ENCODE data around the gene SLC4A2. TPM values are rescaled to one million over a fixed set of nuclear protein-coding genes. Genes with fewer than 3 reads are reported as not detected.
"Not testable (repeated sequence)": the region's sequence is repeated elsewhere in the genome, so short reads cannot be mapped to it uniquely, and the experiment has no call there.

SLC4A2 gene
- total RNA-seq, 1 donor from 2014 or later, result 49.7 TPM

DNA sequence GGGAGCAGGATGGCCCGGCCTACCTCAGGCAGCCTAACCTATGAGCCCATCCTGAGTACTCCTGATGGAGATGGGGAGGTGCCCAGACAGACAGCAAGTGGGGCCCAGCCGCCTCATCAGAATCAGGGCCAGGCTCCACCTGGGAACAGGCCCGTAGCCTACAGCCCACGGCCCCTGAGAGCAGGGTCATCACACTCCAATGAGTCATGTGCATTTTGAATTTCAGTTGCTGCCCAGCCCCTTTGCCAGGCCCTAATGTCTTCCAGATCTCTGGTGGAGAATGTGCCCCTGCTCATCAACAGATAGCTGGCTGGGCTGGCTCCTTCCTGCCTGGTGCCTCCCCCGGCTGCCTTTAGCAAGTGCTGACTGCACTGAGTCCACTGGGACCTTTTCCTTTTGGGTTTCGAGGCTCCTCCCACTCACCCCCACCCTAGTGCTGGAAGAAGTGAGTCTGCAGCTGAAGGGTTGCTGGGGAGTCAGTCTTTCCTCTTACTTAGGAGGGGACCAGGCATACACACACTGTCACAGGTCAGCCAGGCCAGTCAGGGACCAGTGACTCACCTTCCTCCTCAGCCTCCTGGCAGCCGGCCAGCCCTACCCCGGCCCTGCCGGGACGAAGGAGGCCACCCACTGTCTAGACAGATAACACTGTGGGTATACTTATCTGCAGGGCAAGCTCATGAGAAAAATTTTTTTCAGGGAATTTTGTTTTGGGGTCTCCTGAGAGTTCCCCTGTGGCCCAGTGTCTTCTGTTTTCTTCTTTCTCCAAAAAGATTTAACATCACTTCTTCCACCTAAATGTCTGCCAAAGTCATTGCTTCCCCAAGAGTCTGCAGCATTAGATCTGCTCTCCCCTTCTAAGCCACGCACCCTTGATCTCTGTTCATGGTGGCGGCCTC is 20.2 kb upstream of the SLC4A2 start:
- peak; percentile 66 for DNase-seq
- intact Hi-C loops (cut with DNase I), result loop anchor here (10.0 kb wide), 1 partner anchor 76 kb away; no protein-coding TSS in a partner anchor
- peak; percentile 43 for ATAC-seq (ENCODE audit: poor library complexity)

DNA sequence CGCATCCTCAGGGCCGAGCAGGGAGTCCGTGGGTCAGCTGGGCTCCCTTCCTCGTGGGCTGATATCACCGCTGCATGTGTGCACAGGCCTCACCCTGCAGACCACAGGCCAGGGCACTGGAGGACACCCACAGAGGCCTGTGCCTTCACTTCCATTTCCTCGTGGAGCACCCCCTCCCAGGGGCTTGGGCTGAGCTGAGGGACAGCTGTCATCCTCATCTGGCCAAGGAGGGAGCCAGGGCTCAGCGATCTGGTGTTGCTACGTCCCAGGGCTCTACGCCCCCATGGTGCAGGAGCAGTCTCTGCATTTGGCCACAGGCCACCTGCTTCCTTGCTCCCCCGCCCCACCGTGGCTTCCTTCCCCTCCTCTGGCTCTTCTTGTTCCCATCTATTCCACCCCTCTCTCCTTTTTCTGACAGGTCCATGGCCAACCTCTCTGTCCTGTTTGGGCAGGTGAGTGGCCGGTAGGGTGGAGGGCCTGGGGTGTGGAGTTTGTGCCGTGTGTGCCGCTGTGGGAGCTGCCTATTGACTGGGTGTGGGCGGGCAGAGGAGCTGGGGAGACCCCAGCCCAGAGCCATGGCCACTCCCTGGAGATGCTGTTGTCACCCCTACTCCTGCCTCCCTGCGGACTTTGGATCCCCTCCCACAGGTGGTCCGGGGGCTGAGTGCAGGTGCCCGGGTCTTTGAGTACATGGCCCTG is 19.4 kb upstream of the SLC4A2 start:
- intact Hi-C loops (cut with DNase I), result loop anchor here (10.0 kb wide), 1 partner anchor 75 kb away; no protein-coding TSS in a partner anchor
- ATAC-seq (ENCODE audit: poor library complexity), result no peak
- no peak for DNase-seq

DNA sequence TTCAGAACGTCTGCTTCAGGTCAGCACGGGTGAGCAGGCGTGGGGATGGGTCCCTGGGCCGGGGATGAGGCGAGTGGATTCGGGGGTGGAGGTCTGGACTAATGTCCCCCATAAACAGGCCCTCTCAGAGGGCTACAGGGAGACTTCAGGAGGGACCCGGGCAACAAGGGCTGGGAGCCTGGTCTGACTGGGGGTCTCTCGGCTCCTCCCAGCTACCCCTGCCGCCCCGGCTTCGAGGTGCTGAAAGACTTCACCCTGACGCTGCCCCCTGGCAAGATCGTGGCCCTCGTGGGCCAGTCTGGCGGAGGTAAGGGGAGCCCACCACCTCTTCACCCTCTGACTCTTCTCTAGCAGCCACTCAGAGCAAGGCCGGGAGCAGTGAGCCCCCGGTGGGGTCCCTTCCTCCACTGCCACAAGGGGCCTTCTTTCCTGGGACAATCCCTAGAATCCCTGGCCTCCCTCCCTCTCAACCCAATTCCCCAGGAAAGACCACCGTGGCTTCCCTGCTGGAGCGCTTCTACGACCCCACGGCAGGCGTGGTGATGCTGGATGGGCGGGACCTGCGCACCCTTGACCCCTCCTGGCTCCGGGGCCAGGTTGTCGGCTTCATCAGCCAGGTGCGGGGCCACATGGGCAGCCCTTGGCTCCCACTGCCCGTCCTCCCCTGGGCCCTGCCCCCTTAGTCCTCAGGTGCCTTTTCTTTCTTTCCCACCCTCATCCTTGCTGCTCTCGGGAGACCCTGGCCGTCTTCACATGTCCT is 18.6 kb upstream of the SLC4A2 start:
- DNase-seq, result no peak
- intact Hi-C loops (cut with DNase I), result no loop called here
- ATAC-seq (ENCODE audit: poor library complexity), result no peak

DNA sequence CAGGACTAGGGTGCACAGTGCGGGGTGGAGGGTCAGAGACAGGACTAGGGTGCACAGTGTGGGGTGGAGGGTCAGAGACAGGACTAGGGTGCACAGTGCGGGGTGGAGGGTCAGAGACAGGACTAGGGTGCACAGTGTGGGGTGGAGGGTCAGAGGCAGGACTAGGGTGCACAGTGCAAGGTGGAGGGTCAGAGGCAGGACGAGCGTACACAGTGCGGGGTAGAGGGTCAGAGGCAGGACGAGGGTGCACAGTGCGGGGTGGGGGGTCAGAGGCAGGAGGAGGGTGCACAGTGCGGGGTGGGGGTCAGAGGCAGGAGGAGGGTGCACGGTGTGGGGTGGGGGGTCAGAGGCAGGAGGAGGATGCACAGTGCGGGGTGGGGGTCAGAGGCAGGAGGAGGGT is 15.9 kb upstream of the SLC4A2 start:
- ATAC-seq (ENCODE audit: poor library complexity); DNase-seq; intact Hi-C loops (cut with DNase I): not testable (repeated sequence)

DNA sequence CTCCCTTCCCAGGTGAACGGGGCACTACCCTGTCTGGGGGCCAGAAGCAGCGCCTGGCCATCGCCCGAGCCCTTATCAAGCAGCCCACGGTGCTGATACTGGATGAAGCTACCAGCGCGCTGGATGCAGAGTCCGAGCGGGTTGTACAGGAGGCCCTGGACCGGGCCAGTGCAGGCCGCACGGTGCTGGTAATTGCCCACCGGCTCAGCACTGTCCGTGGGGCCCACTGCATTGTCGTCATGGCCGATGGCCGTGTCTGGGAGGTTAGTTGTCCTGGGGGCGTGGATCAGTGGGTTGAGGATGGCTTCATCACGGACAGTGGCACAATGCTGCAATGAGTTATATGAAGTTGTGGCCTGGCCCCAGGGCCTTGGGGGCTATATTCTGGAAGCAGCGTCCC is 15.4 kb upstream of the SLC4A2 start:
- ATAC-seq (ENCODE audit: poor library complexity) (no peak), DNase-seq (no peak)
- intact Hi-C loops (cut with DNase I), result no loop called here

DNA sequence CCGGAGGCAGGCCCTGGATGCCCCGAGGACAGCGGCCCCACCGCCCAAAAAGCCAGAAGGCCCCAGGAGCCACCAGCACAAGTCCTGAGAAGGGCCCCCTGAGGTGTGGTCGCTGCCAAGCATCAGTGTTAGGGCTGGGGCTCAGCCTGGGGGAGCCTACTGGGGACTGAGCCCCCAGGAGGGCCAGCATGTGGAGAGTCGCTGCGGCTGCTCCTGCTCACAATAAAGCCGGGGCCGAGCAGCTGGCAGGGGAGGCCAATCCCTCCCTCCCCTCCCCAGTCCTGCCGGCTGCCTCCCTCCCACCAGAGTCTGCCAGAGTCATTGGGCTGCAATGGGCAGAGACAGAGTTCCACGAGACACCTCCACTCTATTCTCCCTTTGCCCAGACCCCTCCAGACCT is 14.1 kb upstream of the SLC4A2 start:
- ATAC-seq (ENCODE audit: poor library complexity) (no peak), DNase-seq (no peak)
- intact Hi-C loops (cut with DNase I), result no loop called here

DNA sequence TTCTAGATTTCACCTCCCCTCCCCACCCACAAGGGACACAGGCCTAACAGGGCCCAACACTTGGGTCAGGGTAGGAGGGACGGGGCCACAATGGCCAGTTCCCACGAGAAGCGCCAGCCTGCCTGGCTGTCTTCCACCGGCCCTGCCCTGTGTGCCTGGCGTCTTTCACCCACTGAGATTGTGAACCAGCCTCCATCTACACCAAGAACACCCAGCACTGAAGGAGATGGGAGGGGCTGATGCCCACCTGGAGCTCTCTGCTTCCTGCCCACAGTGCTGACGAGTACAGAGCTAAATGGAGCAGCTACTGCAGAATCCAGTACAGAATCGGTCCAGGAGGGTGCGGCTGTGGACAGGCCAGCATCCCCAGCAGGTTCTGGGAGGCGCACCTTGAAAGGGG is 13.4 kb upstream of the SLC4A2 start:
- DNase-seq (no peak), ATAC-seq (ENCODE audit: poor library complexity) (no peak)
- intact Hi-C loops (cut with DNase I), result no loop called here

DNA sequence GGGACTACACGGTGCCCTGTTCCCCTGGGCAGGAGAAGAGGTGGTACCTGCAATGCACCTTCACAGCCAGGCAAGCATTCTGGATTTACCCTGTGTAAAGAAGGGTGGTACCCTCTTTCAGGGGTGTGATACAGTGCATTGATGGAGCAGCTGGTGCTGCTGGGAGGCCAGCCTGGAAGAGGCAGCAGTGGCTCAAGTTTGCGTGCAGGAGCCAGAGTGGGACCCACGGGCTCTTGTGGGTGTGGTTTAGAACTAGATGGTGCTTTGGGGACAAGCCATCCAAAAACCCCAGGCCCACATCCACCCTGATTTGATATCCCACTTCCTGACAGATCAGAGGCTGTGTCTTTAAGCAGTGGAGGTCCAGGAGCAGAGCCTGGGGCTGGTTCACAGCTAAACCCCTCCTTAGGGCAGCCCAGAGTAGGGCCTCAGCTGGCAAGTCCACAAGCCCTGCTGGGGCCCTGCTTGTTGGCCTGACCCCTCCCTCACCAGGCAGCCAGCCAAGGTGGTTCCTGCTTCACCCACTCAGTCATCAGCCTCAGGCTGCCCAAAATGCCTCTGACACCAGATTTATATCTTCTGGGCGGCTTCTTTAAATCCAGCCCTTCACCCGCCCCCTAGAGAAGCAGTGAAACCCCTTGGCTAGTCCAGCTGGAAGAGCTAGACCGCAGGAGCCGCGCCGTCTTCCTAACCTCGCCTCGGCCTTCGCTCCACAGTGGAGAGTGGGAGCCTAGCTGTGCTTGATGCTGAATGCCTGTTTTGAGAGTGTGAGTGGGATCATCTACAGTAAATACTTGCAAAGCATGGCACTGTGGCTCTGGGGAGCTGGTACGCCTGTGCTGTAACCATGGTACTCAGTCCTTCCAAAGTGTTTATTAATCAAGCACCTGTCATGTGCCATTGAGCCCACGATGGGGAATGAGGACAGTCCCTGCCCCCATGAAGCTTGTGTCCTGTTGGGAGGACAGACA is 12.5 kb upstream of the SLC4A2 start:
- DNase-seq, result no peak
- ATAC-seq (ENCODE audit: poor library complexity), result no peak
- intact Hi-C loops (cut with DNase I), result no loop called here

DNA sequence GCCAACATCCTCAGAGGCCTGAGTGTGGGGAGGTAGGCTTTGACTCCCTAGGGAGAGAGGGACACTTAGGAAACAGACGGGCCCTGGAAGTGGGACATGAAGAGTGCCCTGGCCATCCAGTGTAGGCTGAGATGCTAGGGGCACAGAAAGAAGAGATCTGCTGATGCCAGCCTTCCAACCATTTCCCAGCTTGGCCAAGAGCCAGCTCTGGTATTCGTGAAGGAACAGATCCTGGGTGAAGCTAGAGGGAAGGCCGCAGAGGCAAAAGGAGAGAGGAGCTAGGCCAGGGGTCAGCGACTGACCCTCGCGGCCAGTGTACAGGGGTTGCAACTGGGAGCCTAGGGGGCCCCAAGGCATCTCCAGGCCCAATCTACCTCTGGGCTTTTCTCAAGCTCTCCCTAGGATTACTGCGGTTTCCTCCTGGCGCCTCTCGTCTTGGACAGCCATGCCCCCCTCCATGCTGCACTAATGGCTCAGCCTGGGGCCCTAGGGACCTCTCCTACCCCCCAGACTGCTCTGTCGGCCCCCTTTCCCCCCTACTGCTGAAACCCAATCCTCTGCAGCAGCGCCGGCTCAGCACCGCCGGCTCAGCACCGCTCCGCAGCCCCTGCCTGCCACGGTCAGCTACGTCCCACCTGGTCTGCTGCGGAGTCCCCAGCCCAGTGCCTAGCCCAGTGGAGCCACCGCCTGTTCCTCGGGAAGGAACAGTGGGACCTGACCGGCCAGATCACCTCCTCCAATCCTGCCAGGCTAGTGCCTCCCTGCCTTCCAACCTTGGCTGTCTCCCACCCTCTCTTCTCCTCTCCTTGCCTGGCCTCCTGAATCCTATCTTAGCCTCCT is 11.2 kb upstream of the SLC4A2 start, which contains the start of gene ASIC3:
Gene ASIC3 (plus strand): TSS at position 556 of the 840 bp plus-strand sequence. CDS start 355 bp downstream, outside the sequence.
- DNase-seq, result no peak
- ATAC-seq (ENCODE audit: poor library complexity), result no peak
- intact Hi-C loops (cut with DNase I), result no loop called here

DNA sequence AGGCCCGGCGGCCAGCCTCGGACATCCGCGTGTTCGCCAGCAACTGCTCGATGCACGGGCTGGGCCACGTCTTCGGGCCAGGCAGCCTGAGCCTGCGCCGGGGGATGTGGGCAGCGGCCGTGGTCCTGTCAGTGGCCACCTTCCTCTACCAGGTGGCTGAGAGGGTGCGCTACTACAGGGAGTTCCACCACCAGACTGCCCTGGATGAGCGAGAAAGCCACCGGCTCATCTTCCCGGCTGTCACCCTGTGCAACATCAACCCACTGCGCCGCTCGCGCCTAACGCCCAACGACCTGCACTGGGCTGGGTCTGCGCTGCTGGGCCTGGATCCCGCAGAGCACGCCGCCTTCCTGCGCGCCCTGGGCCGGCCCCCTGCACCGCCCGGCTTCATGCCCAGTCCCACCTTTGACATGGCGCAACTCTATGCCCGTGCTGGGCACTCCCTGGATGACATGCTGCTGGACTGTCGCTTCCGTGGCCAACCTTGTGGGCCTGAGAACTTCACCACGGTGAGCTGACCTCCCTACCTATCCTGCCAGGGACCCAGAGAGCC is 10.4 kb upstream of the SLC4A2 start:
- ATAC-seq (ENCODE audit: poor library complexity) (no peak), DNase-seq (no peak)
- intact Hi-C loops (cut with DNase I), result no loop called here

DNA sequence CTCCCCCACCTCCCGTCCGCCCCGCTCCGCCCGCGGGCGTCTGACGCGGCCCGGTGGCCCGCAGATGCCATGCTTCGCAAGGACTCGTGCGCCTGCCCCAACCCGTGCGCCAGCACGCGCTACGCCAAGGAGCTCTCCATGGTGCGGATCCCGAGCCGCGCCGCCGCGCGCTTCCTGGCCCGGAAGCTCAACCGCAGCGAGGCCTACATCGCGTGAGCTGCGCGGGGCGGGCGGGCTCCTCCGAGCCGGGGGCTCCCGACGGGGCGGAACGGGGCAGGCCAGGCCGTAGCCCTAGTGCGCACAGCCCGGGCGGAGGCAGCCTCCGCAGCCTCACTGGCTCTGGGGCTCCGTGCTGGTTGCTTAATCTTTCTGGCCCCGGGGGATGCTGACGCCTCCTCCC is 8.3 kb upstream of the SLC4A2 start:
- intact Hi-C loops (cut with DNase I), result no loop called here
- peak; percentile 69 for ATAC-seq (ENCODE audit: poor library complexity)
- DNase-seq, result peak; percentile 71

DNA sequence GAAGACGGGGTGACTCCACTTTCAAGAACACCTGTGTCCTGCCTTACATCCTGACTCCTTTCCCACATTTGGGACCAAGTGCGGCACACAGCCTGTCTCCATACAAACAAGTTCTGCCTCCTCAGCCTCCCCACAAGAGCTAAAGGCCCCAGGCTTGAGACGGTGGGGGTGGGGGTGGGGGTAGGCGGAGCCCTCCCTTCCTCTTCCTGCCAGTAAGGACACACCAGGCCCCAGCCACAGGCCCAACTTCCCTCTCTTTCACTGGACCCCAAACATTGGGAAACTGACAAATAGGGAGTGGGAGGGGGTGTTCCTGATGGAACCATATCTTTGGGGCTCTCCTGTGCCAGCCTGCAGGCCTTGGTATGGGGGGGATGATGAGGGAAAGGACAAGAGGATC is 6.3 kb upstream of the SLC4A2 start:
- DNase-seq, result no peak
- intact Hi-C loops (cut with DNase I), result no loop called here
- no peak for ATAC-seq (ENCODE audit: poor library complexity)

DNA sequence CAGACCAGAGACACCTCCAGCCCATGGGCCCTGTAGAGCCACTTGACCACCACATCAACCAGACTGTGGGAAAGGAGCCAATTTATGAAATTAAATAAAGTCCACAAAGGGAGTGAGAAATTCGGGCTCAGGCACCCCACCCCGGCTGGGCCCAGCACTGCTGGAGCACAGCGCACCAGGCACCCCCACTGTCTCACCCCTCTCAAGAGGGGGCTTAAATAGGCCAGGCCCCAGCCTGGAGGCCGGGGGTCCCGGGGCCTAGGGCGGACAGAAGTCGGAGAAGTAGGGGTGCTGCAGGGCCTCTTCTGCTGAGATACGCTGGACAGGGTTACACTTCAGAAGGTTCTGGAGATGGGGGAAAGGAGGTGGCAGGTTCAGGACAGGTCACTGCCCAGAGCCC is 5.6 kb upstream of the SLC4A2 start:
- DNase-seq (no peak), ATAC-seq (ENCODE audit: poor library complexity) (no peak)
- intact Hi-C loops (cut with DNase I), result no loop called here

DNA sequence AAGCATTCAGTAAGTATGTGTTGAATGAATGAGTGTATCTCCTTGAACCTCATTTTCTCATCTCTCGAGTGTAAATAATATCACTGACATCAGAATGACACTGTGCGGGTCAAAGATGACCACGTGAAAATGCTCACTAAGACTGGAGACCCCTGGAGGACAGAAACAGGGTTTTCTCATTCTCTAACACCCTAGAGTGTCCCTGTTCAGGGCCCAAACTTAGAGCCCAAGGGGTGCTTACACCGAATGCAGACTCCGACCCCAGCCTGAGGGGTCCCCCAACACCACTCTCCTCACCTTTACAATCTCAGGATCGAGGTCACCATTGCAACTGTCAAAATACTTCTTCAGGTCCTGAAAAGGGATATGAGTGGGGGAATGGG is 3.1 kb upstream of the SLC4A2 start:
- intact Hi-C loops (cut with DNase I), result no loop called here
- DNase-seq (no peak), ATAC-seq (ENCODE audit: poor library complexity) (no peak)

DNA sequence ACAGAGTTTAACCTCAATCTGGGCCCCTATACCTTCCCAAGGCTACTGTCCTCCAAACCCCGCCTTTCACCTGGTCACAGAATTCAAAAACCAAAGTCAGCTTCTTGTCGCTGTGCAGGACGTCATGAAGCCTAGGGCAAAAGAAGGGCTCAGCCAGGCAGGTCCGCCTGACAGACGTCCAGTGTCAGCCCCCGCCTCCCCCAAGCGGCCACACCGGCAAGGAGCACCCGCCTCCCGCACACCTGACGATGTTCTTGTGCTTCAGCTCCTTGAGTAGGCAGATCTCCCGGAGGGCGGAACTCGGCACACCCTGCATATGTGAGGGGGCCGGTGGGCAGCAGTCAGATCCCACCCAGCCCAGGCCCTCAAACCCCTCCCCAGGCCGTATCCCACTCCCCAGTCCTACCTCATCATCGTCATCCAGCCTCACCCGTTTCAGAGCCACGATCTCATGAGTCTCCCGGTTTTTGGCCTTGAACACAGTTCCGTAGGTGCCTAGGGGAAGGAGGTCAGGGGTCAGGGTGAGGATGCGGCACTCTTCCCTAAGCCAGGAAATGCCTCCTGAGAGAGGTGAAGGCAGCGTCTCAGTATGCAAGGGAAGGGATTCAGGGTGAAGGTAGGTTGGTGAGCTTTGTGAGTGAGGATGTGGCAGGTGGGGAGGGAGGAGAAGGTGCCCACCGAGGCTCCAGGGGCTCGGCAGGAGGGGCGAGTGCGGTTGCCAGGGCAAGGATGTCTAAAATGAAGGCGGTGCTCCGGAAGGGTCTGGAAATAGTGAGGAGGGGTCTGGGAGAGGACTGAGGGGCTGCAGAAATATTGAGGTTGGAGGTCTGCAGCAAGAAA is 2.5 kb upstream of the SLC4A2 start:
- DNase-seq, result no peak
- no peak for ATAC-seq (ENCODE audit: poor library complexity)
- intact Hi-C loops (cut with DNase I), result no loop called here

DNA sequence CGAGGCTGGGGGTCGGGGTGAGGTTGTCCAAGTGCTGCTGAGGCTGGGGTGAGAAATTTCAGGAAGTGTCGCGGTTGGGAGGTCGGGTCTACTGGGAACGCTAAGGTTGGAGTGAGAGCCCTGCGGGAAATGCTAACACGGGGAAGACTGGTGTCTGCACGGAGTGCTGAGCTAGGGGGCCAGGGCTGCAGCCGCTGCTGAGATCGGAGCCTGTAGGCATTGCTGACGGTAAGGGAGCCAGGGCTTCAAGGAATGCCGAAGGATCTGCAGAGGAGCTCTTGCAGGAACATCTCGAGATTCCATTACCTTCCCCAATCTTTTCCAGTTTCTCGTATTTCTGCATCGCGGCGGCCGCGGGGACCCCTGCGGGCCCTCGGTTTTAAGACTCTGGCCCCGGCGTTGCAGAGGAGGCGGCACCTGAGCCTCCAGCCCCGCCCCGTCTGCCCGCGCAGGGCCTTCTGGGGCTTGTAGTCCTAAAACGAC is 1.8 kb upstream of the SLC4A2 start, which contains the start of gene CDK5:
Gene CDK5 (minus strand): TSS at position 392 of the 483 bp plus-strand sequence. CDS start 49 bp downstream, at position 343.
- DNase-seq, result no peak
- ATAC-seq (ENCODE audit: poor library complexity), result peak; percentile 0
- intact Hi-C loops (cut with DNase I), result no loop called here

All from Right ventricle myocardium superior (tissue), 1 donor.